Dermis blood vessel endothelial cell (primary cell): Measurements from ENCODE around the gene CT47A1. TPM values are rescaled to one million over a fixed set of nuclear protein-coding genes. Genes with fewer than 3 reads are reported as not detected.
"Not testable (repeated sequence)": the region's sequence is repeated elsewhere in the genome, so short reads cannot be mapped to it uniquely, and the experiment has no call there.

ENCODE experiments used
- DNase-seq: peaks from one replicate; pipeline ENCODE4 v3.0.0; 2010
- total RNA-seq: library from RNA; depleted of rRNA; stranded (reverse); fragments of >200 nt; gene quantifications from 2 replicates; pipeline ENCODE4 v1.2.3, GENCODE V29; 2014

CT47A1 gene
- total RNA-seq: not detected in 2 replicates

DNA sequence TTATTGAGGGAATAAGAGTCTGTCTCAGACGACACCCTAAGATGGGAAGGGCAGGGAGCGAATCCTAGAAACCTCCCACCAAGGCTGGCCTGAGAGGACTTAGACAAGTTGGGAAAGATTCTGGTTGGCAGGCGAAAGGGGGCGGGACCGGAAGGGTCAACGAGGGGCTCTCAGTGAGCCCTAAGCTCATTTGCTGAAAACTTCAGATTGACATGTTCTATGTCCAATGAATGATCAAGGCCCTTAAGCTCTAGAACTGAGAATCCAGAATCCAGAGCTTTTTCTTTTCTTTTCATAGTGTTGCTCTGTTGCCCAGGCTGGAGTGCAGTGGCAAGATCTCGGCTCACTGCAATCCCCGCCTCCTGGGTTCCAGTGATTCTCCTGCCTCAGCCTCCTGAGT lies at the start of gene CT47A1:
CT47A1 (minus strand) TSS at position 101 of the 400 bp plus-strand sequence. CDS start 231 bp downstream, outside the sequence.
- DNase-seq: not testable (repeated sequence)

GRCh38 chrX:121032531-121032930 lies 47.0 kb upstream of the CT47A1 start:
- DNase-seq: no peak

- no peak for DNase-seq
These were observed 44.5 kb upstream of the CT47A1 start for GRCh38 chrX:121030083-121030482.

GRCh38 chrX:121028419-121028818 lies 42.9 kb upstream of the CT47A1 start:
- peak; percentile 0 for DNase-seq

GRCh38 chrX:121014826-121015225 lies 29.3 kb upstream of the CT47A1 start:
- no peak for DNase-seq

GRCh38 chrX:121013897-121014455 lies 28.4 kb upstream of the CT47A1 start:
- DNase-seq: no peak

- DNase-seq: no peak
These were observed 25.7 kb upstream of the CT47A1 start for GRCh38 chrX:121011254-121011653.

- DNase-seq: no peak
These were observed 24.7 kb upstream of the CT47A1 start for GRCh38 chrX:121010218-121010617.

DNA sequence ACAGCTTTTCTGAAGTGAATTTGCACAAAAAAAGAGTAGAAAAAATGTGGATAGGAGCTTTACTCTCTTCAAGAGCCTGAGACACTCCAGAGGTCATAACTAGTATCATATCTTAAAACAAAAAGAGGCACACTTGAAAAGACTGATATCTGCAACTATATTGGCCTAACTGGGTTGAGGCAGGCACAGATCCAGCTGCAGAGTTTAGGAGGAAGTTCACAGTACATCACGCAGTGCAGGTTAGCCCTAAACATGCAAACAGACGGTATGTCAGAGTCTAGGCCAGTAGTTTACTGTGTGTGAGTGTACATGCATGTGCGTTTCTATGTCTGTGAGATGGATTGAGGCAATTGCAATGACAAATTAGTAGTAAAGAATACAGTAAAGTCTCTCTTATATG lies 24.2 kb upstream of the CT47A1 start:
- no peak for DNase-seq

GRCh38 chrX:121008920-121009319 lies 23.4 kb upstream of the CT47A1 start:
- DNase-seq: no peak

DNA sequence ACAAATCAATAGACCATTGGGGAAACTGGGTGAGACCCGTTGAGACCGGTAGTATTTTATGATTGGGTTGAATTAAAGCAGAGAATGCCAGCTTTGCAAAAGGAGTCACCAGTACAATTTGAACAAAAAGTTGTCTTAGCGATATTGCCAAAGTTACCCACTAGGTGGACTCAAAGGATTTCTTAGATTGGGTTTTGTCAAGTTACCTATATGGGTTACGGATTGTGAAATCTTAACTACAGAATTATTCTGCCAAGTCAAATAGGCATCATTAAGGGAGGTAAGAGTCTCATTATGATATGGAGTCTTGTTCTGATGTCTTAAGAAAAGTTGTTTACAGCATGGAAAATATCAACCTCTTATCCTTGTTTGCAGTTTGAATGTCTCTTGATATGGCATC lies 15.0 kb upstream of the CT47A1 start:
- peak; percentile 5 for DNase-seq

GRCh38 chrX:120999413-120999812 lies 13.9 kb upstream of the CT47A1 start:
- DNase-seq: no peak

DNA sequence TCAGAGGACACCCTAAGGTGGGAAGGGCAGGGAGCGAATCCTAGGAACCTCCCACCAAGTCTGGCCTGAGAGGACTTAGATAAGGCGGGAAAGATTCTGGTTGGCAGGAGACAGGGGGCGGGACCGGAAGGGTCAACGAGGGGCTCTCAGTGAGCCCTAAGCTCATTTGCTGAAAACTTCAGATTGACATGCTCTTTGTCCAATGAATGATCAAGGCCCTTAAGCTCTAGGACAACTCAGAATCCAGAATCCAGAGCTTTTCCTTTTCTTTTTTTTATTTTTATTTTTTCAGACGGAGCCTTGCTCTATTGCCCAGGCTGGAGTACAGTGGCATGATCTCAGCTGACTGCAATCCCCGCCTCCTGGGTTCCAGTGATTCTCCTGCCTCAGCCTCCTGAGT lies 29.1 kb downstream of the CT47A1 start, which contains the start of gene CT47A7:
CT47A7 (minus strand) TSS at position 101 of the 400 bp plus-strand sequence. CDS start 255 bp downstream, outside the sequence.
- DNase-seq: not testable (repeated sequence)

Other genes starting within 250 kb of the CT47A1 start
- gene CT47B1, start 109.9 kb downstream of the CT47A1 start, total RNA-seq: not detected in 2 replicates
- not detected in 2 replicates for gene CT47A11, start 48.6 kb downstream of the CT47A1 start, total RNA-seq
- not detected in 2 replicates for gene CT47A10, start 43.7 kb downstream of the CT47A1 start, total RNA-seq
- gene CT47A9, start 38.9 kb downstream of the CT47A1 start, total RNA-seq: not detected in 2 replicates
- gene CT47A8, start 34.0 kb downstream of the CT47A1 start, total RNA-seq: not detected in 2 replicates
- gene CT47A7, start 29.2 kb downstream of the CT47A1 start, total RNA-seq: not detected in 2 replicates
- not detected in 2 replicates for gene CT47A6, start 24.3 kb downstream of the CT47A1 start, total RNA-seq
- not detected in 2 replicates for gene CT47A5, start 19.4 kb downstream of the CT47A1 start, total RNA-seq
- not detected in 2 replicates for gene CT47A4, start 14.6 kb downstream of the CT47A1 start, total RNA-seq
- gene CT47A3, start 9.7 kb downstream of the CT47A1 start, total RNA-seq: not detected in 2 replicates
- not detected in 2 replicates for gene CT47A2, start 4.8 kb downstream of the CT47A1 start, total RNA-seq
- 1.1 and 2.6 TPM in 2 replicates for gene GLUD2, start 61.9 kb upstream of the CT47A1 start, total RNA-seq